Activated naive CD8-positive, alpha-beta T cell treated with anti-CD3 and anti-CD28 coated beads, Interleukin-2, amount 50 U/mL, for 24 hours (primary cell): Measurements from ENCODE around the gene ADGRA3.

Experiments
- ATAC-seq: fragments of 150-1000 bp; cut with Tn5 transposase; one replicate; pipeline ENCODE4 v1.10.0; 2021
- DNase-seq: peaks from one replicate; pipeline ENCODE4 v3.0.0; 2021
- H3K27ac Mint-ChIP-seq: one replicate; pipeline ENCODE4 v1.8.0; 2021; ENCODE audit warnings: mild to moderate bottlenecking, mixed read lengths
- H3K27me3 Mint-ChIP-seq: one replicate; pipeline ENCODE4 v1.8.0; 2021; ENCODE audit warnings: mixed read lengths
- H3K36me3 Mint-ChIP-seq: one replicate; pipeline ENCODE4 v1.8.0; 2021; ENCODE audit warnings: low read depth, mixed read lengths
- H3K4me1 Mint-ChIP-seq: one replicate; pipeline ENCODE4 v1.8.0; 2021; ENCODE audit warnings: mixed read lengths
- H3K4me3 Mint-ChIP-seq: one replicate; pipeline ENCODE4 v1.8.0; 2021; ENCODE audit warnings: mild to moderate bottlenecking, moderate library complexity, mixed read lengths
- H3K9me3 Mint-ChIP-seq: one replicate; pipeline ENCODE4 v1.8.0; 2021; ENCODE audit warnings: mixed read lengths

The ADGRA3 gene

DNA sequence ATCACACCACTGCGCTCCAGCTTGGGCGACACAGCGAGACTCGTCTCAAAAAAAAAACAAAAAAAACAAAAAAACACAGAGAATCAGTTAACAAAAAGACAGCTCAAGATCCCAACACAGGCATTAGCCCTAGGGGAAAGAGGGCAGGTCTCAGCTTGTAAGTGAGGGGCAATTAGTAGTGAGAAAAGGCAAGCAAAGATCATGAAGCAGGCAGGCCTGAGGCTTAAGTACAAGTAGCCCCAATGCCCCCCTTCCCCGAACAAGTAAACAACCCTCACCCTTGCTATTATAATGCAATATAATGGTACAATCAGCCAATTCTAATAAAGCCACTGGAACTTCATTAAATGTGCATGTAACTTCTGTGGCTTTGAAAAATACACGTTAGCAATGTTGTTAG, 17.0 kb downstream of the ADGRA3 start:
- H3K4me3 Mint-ChIP-seq, result no peak overlapping the region
- H3K27me3 Mint-ChIP-seq, result no peaks in the 10 kb centered on the region
- DNase-seq, result no peak
- no peak overlapping the region for H3K27ac Mint-ChIP-seq
- H3K9me3 Mint-ChIP-seq, result peaks cover 11% of the 10 kb centered on the region
- peaks cover 3% of the 10 kb centered on the region for H3K36me3 Mint-ChIP-seq
- H3K4me1 Mint-ChIP-seq, result peaks cover 6% of the 10 kb centered on the region
- no peak for ATAC-seq

DNA sequence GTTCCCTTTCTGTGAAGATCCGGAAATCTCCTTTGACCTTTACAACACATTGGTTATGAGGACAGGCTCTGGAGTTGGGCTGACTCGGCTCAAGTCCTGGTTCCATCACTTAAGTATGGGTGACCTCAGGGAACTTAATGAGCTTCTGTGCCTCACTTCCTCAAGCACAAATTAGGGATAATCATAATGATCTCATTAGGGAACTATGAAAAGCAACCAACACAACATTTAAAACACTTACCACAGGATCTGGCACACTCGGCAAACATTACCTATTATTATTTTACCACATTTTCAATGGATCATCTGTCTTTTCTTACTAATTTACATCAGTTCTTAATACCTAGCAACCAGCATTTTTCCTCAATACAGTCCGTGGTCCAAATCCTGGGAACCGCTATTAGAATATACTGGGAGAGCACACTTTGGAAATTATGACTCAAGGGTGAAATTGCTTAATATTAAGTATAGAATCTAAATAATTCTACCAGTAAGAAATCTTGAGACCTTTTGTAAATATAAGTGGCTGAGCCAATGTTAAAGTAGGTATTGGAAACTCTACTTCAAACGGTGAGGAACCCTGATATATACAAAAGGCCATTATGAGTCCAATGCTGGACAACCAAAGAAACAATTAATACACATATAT, 19.6 kb downstream of the ADGRA3 start:
- ATAC-seq, result no peak
- Mint-ChIP-seq H3K36me3 (peaks cover 3% of the 10 kb centered on the region), H3K27ac (no peak overlapping the region), H3K9me3 (peaks cover 11% of the 10 kb centered on the region), H3K4me1 (no peaks in the 10 kb centered on the region), H3K27me3 (no peaks in the 10 kb centered on the region), H3K4me3 (no peak overlapping the region)
- DNase-seq, result no peak

DNA sequence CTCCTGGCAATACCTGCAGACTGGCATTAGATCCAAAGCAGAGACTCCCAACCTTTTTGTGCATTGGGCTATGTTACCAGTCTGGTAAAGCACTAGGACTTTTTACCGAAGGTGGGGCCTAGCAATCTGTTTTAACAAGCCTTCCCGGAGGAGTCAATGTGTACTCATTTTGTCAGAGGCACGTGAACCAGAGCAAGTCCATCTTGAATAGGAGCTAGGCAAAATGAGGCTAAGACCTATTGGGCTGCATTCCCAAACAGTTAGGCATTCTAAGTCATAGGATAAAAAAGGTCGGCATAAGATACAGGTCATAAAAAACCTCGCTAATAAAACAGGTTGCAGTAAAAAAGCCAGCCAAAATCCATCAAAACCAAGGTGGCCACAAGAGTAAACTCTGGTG, 22.3 kb downstream of the ADGRA3 start:
- no peak for ATAC-seq
- no peaks in the 10 kb centered on the region for H3K36me3 Mint-ChIP-seq
- H3K27me3 Mint-ChIP-seq, result no peaks in the 10 kb centered on the region
- H3K4me1 Mint-ChIP-seq, result no peaks in the 10 kb centered on the region
- no peak overlapping the region for H3K27ac Mint-ChIP-seq
- DNase-seq, result no peak
- H3K9me3 Mint-ChIP-seq, result peaks cover 11% of the 10 kb centered on the region
- no peak overlapping the region for H3K4me3 Mint-ChIP-seq

DNA sequence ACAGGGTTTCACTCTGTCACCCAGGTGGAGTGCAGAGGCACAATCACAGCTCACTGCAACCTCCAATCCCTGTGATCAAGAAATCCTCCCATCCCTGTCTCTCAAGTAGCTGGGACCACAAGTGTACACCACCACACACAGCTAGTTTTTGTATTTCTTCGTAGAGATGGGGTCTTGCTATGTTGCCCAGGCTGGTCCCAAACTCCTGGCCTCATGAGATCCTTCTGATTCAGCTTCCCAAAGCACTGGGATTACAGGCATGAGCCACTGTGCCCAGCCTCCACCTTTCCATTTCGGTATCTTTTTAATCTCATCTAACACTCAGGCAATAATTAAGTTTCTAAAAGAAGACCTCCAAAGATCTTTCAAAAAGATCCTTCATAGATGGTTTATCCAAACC, 22.9 kb downstream of the ADGRA3 start:
- Mint-ChIP-seq H3K36me3 (no peaks in the 10 kb centered on the region), H3K27ac (no peak overlapping the region), H3K27me3 (no peaks in the 10 kb centered on the region), H3K4me3 (no peak overlapping the region), H3K9me3 (peaks cover 11% of the 10 kb centered on the region), H3K4me1 (no peaks in the 10 kb centered on the region)
- DNase-seq, result no peak
- no peak for ATAC-seq

DNA sequence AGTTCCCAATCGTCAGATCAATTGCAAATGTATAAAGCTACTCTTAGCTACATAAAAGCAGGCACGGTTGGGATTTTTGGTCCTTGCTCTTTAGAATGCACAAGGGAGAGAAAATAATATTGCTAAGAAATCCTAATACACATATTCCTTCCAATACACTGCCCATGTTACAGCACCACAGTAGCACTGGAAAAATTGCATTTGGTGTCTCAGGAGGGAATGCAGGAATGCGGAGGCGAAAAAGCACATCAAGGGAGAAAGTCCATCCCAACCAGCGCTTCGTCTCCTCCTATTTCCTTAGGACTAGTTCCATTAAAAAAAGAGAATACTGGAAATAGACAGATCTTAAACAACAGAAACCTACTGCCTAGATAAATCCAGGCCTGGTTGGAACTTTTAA, 23.9 kb downstream of the ADGRA3 start:
- no peaks in the 10 kb centered on the region for H3K36me3 Mint-ChIP-seq
- H3K4me1 Mint-ChIP-seq, result no peaks in the 10 kb centered on the region
- no peak overlapping the region for H3K4me3 Mint-ChIP-seq
- peaks cover 11% of the 10 kb centered on the region for H3K9me3 Mint-ChIP-seq
- ATAC-seq, result no peak
- DNase-seq, result no peak
- H3K27ac Mint-ChIP-seq, result no peak overlapping the region
- H3K27me3 Mint-ChIP-seq, result no peaks in the 10 kb centered on the region

DNA sequence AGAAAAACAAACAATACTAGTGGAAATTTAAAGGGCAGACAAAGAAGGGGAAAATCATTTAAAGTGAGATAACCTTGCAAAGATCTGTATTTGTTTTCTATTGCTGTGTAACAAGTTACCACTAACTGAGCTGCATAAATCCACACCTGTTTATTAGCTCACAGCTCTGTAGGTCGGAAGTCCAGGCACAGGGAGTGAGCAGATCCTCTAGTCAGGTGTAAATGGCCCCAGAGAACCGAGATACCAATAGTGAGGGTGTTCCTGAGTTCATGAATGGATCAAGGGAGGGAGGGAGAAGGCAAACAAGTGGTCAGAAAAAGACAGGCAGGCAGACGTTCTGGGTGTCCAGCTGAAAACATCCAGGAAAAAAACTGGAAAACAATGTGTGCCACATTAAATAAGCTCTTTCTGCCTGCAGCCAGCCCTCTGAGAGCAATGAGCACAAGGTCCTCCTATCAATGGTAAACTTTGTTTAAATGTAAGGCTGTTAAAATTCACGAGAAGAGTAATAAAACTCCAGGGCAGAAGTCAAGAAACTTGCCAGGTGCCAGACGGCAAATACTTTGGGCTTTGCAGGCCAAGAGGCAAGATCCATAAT, 25.0 kb downstream of the ADGRA3 start:
- Mint-ChIP-seq H3K27ac (no peak overlapping the region), H3K4me1 (no peaks in the 10 kb centered on the region), H3K36me3 (no peaks in the 10 kb centered on the region), H3K27me3 (no peaks in the 10 kb centered on the region), H3K9me3 (peaks cover 7% of the 10 kb centered on the region), H3K4me3 (no peak overlapping the region)
- ATAC-seq, result no peak
- DNase-seq, result no peak

DNA sequence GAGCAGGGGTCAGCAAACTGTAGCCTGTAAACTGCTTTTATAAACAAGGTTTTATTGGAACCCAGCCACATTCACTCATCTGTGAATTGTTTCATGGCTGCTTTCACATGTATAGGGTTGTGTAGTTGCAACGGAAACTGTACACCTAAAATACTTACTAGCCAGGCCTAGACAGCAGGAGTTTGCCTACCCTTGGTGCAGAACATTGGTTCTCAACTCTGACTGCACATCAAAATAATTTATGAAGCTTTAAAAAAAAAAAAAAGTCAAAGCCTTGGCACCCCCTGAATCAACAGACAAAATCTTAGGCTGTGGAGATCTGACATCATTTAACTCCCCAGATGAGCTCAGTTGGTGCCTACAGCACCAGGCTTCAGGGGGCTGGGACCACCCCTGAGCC, 27.8 kb downstream of the ADGRA3 start:
- DNase-seq (no peak), ATAC-seq (no peak)
- H3K27ac Mint-ChIP-seq, result no peak overlapping the region
- H3K27me3 Mint-ChIP-seq, result no peaks in the 10 kb centered on the region
- no peak overlapping the region for H3K4me3 Mint-ChIP-seq
- H3K36me3 Mint-ChIP-seq, result no peaks in the 10 kb centered on the region
- no peaks in the 10 kb centered on the region for H3K9me3 Mint-ChIP-seq
- peaks cover 21% of the 10 kb centered on the region for H3K4me1 Mint-ChIP-seq

DNA sequence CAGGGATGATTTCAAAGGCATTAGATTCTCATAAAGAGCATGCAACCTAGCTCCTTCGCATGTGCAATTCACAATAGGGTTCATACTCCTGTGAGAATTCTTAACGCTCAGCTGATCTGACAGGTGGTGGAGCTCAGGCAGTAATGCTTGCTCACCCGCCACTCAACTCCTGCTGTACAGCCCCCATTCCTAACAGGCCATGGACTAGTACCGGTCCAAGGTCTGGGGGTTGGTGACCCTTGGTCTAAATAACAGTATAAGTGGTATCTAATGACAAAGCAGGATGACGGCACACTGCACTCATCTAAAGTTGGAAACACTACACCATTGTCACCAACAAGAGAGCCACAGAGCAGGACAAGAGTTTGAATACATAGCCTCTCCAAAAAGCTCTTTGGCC, 28.5 kb downstream of the ADGRA3 start:
- no peak for ATAC-seq
- Mint-ChIP-seq H3K4me3 (no peak overlapping the region), H3K9me3 (no peaks in the 10 kb centered on the region), H3K27me3 (no peaks in the 10 kb centered on the region), H3K27ac (no peak overlapping the region), H3K36me3 (no peaks in the 10 kb centered on the region), H3K4me1 (peaks cover 21% of the 10 kb centered on the region)
- no peak for DNase-seq

DNA sequence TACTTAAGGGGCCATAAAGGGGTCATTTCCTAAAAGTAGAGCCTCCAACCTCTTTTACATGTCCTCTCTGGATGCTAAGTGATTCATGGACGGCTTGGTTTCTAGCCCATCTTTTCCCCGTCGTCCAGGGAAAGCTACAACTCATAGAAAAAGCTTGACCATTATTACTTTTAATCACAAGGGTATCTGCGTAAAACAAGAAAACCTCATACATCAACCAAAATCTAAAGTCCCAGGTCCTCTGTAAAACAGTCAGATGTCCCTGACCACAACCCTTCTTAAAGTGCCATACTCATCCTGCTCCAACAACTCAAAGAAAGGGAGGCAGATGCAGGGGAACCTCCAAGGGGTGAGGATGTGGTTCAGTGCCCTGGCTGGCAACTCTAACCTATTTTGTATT, 29.6 kb downstream of the ADGRA3 start:
- Mint-ChIP-seq H3K4me1 (peaks cover 22% of the 10 kb centered on the region), H3K9me3 (no peaks in the 10 kb centered on the region), H3K27ac (no peak overlapping the region), H3K4me3 (no peak overlapping the region), H3K36me3 (no peaks in the 10 kb centered on the region), H3K27me3 (no peaks in the 10 kb centered on the region)
- DNase-seq (no peak), ATAC-seq (no peak)

DNA sequence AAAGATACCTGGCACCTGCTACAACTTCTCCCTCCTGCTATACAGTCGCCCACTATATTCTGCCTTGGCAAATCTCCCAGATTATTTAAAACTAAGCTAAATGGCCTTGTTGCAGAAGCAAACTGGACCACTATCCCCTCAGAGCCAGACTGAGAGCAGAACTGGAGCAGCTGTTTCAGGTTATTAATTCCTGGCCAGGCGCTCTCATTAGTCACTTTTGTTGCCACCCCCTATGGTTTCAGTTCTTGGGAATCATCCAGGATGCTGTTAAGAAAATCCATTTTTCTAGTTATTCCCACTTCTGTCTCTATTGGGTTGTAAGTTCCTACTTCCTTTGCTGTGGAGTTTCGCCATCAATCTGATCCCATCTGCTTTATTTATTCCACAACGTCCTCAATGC, 30.1 kb downstream of the ADGRA3 start:
- ATAC-seq (no peak), DNase-seq (no peak)
- no peaks in the 10 kb centered on the region for H3K9me3 Mint-ChIP-seq
- H3K4me1 Mint-ChIP-seq, result peaks cover 26% of the 10 kb centered on the region
- H3K27ac Mint-ChIP-seq, result no peak overlapping the region
- no peaks in the 10 kb centered on the region for H3K27me3 Mint-ChIP-seq
- H3K36me3 Mint-ChIP-seq, result no peaks in the 10 kb centered on the region
- no peak overlapping the region for H3K4me3 Mint-ChIP-seq

DNA sequence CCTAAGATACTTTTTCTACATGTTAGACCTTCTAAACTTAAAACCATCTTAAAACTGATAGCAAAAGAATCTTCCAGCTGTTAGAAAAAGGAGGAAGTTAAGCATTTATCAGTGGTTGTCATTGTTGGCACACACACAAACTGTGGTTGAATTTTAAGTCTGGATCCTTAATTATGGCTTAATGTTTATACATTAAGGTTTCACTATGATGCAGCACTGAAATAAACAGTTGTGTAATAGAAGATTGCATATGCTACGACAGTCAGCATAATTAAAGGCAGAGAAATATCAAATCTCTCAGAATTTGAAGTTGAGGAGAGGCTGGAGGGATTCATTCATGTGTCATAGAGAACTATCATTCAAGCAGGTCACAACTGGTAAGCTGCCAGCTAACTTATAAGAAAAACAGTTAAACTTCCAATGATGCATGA, 32.3 kb downstream of the ADGRA3 start:
- Mint-ChIP-seq H3K4me3 (no peak overlapping the region), H3K4me1 (peaks cover 29% of the 10 kb centered on the region), H3K27ac (no peak overlapping the region), H3K9me3 (no peaks in the 10 kb centered on the region), H3K27me3 (no peaks in the 10 kb centered on the region), H3K36me3 (peaks cover 4% of the 10 kb centered on the region)
- no peak for ATAC-seq
- no peak for DNase-seq

DNA sequence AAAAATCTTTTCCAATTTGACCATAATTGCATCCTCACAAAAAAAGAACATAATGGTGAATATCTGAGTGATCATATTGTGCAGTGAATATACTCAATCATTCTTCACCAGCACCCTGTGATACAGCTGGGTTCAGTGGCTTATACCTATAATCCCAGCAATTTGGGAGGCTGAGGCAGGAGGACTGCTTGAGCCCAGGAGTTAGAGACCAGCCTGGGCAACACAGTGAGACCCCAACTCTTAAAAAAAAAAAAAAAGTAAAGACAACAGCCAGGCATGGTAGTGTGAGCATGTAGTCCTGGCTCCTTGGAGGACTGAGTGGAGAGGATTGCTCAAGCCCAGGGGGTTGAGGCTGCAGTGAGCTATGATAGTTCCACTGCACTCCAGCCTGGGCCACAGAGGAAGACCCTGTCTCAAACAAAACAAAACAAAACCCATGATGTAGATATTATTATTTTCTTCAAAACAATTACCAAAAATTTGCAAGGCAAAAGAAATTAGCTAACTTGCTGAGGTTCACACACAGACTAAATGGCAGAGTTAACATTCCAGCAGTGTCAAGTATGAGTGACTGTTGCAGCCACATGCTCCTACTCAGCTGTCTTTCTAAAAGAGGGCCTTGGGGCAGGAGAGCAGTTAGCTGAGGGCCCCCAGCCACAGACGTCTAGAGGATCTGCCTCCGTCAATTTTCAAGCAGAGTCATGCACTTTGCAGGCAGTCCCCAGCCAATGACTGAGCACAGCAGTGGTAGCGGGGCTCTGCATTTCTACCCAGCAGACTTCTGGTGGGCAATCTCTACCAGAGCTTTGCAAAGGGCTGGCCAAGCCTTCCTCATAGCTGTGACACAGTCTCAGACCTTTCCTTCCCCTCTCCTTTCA, 33.4 kb downstream of the ADGRA3 start:
- Mint-ChIP-seq H3K4me3 (no peak overlapping the region), H3K27me3 (no peaks in the 10 kb centered on the region), H3K4me1 (peaks cover 32% of the 10 kb centered on the region), H3K36me3 (peaks cover 4% of the 10 kb centered on the region), H3K9me3 (no peaks in the 10 kb centered on the region), H3K27ac (no peak overlapping the region)
- ATAC-seq (no peak), DNase-seq (no peak)

DNA sequence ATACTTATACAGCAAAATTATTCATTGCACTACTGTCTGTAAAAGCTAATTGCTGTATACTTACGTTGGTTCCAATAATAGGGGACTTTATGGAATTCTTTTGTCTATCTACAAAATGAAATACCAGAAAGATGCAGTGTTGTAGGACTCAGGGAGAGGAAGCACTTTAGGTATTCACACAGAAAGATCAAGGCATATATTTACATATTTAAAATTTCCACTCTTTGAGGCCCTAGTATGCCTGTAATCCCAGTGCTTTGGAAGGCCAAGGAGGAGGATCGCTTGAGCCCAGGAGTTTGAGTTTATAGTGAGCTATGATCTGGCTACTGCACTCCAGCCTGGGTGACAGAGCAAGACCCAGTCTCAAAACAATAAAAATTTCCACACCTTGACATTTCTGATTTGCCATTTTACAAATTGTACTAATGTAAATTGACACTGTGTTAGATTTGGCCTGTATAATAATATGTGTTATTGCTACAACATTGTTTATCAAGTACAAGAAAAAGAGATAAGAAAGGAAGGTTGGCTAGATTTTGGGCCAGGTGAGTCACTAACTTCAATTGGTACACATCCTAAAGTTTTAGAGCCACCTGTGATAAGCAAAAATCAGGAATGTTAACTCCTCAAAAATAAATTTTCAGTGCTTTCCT, 35.1 kb downstream of the ADGRA3 start:
- Mint-ChIP-seq H3K27me3 (no peaks in the 10 kb centered on the region), H3K4me1 (peaks cover 32% of the 10 kb centered on the region), H3K27ac (no peak overlapping the region), H3K9me3 (no peaks in the 10 kb centered on the region), H3K36me3 (peaks cover 4% of the 10 kb centered on the region), H3K4me3 (no peak overlapping the region)
- no peak for DNase-seq
- no peak for ATAC-seq

DNA sequence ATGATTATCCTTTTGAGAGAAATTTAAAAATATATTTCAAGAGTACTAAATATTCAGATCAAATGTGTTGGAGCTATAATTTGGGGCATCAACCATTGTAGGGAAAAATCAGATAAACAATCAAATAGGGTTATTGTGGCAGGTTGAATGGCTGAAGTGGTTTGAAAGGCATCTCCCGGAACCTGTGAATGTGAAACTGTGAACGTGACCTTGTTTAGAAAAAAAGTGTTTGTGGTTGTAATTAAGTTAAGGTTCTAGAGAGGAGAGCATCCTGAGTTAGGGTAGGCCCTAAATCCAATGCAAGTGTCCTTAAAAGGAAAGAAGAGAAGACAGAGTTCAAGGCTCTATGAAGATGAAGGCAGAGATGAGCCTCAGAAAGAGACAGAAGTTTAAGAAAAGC, 37.4 kb downstream of the ADGRA3 start:
- DNase-seq, result no peak
- Mint-ChIP-seq H3K9me3 (no peaks in the 10 kb centered on the region), H3K36me3 (peaks cover 4% of the 10 kb centered on the region), H3K4me3 (no peak overlapping the region), H3K27ac (no peak overlapping the region), H3K27me3 (no peaks in the 10 kb centered on the region), H3K4me1 (peaks cover 14% of the 10 kb centered on the region)
- no peak for ATAC-seq

DNA sequence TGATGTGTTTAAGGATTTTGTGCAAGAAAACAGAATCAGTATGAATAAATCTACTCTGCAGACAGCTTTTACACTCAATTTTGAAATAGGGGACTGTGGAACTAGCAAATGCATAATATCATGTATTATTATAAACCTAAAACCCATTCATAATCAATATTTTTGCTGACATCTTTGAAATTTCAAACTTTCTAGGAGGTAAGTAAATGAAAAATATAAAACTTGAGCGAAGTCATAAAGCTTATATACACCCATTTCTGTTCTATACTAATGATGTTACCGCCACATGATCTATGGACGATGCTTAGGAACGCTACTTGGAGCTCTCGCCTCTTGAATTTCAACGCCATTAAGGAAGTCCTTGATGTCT, 38.1 kb downstream of the ADGRA3 start:
- H3K36me3 Mint-ChIP-seq, result peaks cover 4% of the 10 kb centered on the region
- ATAC-seq (no peak), DNase-seq (no peak)
- H3K4me1 Mint-ChIP-seq, result peaks cover 11% of the 10 kb centered on the region
- no peaks in the 10 kb centered on the region for H3K9me3 Mint-ChIP-seq
- no peaks in the 10 kb centered on the region for H3K27me3 Mint-ChIP-seq
- H3K27ac Mint-ChIP-seq, result no peak overlapping the region
- no peak overlapping the region for H3K4me3 Mint-ChIP-seq
